Glomerular endothelial cell (primary cell): ENCODE data around the gene PLA2G4A. TPM values are rescaled to one million over a fixed set of nuclear protein-coding genes. Genes with fewer than 3 reads are reported as not detected.
A peak's percentile ranks its signal among the peaks of the same experiment; 100 is the strongest.

Experiments
- DNase-seq: peaks from one replicate; pipeline ENCODE4 v3.0.0-alpha.2; 2011; ENCODE audit warnings: low read depth, low spot score; ENCODE audit errors: extremely low read depth
- total RNA-seq: library from RNA; depleted of rRNA; stranded (reverse); fragments of >200 nt; gene quantifications from 2 replicates; pipeline ENCODE4 v1.2.3, GENCODE V29; 2015

The PLA2G4A gene
- total RNA-seq, 1 donor from 2014 or later: 2.5 TPM

GRCh38 chr1:187006896-187007295 lies 178.1 kb downstream of the PLA2G4A start:
- DNase-seq: no peak

GRCh38 chr1:187009320-187009719 lies 180.6 kb downstream of the PLA2G4A start:
- no peak for DNase-seq

GRCh38 chr1:187010571-187011309 lies 182.0 kb downstream of the PLA2G4A start:
- DNase-seq: no peak

- DNase-seq: no peak
Observed at GRCh38 chr1:187013582-187014200, 184.9 kb downstream of the PLA2G4A start.

GRCh38 chr1:187018291-187018690 lies 189.5 kb downstream of the PLA2G4A start:
- DNase-seq: no peak

GRCh38 chr1:187027253-187027652 lies 198.5 kb downstream of the PLA2G4A start:
- DNase-seq: no peak

- no peak for DNase-seq
Observed at GRCh38 chr1:187032316-187032981, 203.7 kb downstream of the PLA2G4A start.

- DNase-seq: peak; percentile 41
Observed at GRCh38 chr1:187032982-187033692, 204.4 kb downstream of the PLA2G4A start.

- DNase-seq: no peak
Observed at GRCh38 chr1:187033693-187034390, 205.1 kb downstream of the PLA2G4A start.

- DNase-seq: no peak
Observed at GRCh38 chr1:187034501-187034900, 205.8 kb downstream of the PLA2G4A start.

GRCh38 chr1:187037973-187038553 lies 209.3 kb downstream of the PLA2G4A start:
- DNase-seq: no peak

Other genes starting within 250 kb of the PLA2G4A start
- gene PTGS2, start 148.5 kb upstream of the PLA2G4A start, total RNA-seq: 2.1 and 6.7 TPM in 2 replicates